22Rv1 (cell line): ENCODE measurements around the gene CPNE2.

Experiments used
- H3K27ac ChIP-seq: fragments of 450-650 bp; 2 replicates; pipeline ENCODE4 v1.5.1; 2017
- CTCF ChIP-seq: fragments of 450-650 bp; IDR thresholded peaks from 2 replicates; pipeline ENCODE4 v1.5.1; 2017; ENCODE audit warnings: mild to moderate bottlenecking
- ZFX ChIP-seq: fragments of 450-650 bp; IDR thresholded peaks from 2 replicates; pipeline ENCODE4 v1.6.1; 2017; ENCODE audit warnings: antibody characterized with exemption, borderline replicate concordance

CPNE2 gene

DNA sequence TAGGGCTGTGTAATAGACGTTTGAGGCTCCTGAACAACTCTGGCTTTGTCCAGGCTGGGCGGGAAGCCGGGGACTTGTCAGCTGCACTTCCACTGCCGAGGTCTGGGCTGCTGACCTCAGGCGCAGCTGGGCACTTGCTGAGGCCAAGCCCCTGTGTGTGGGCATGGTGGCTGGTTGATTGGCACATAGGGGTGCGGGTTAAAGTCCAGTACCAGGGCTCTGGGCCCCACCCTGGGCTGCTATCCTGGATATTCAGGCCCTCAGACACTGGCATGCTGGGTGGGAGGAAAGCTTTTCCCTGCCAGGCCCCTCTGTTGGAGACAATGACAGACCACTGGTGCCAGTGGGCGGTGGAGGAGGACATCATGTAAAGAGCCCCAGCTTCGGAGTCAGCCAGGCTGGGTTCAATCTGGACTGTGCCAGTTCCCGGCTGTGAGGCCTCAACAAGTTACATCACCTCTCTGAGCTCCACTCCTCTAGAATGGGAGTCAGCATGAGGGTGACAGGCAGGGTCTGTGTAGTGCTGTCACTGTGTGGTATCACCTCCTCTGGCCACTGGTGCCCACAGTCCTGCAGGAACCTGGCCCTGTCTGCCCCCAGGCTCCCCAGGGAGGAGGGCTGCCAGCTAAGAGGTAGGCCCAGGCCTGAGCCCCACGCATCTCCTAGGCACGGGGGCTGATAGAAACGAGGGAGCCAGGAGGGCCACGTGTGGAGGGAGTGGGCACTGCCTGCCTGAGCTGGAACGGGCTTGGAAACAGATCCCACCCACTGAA lies 51.0 kb downstream of the CPNE2 start:
- no peak overlapping the region for H3K27ac ChIP-seq
- TF ChIP-seq ZFX (no peak), CTCF (no peak)

DNA sequence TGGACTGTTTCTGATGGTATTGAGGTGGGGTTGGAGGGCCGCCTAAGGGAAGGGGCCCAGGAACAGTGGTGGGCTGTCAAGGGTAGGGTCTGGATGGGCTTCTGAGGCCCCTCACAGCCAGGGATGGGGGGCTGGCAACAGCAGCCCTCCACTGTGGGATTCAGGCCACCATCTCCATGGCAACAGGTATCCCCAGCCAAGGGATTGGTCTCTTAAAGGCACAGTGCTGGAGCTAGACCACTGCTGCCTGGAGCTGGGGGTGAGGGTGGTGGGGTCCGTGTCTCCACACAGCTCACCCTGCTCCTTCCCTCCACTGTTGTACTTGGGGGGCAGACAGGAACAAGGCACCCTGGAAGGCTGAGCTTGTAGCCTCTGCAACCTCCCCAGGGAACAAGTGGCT lies 51.6 kb downstream of the CPNE2 start:
- TF ChIP-seq CTCF = no peak
- no peak for TF ChIP-seq ZFX
- H3K27ac ChIP-seq = no peak overlapping the region

GRCh38 chr16:57145046-57146021 lies 53.0 kb downstream of the CPNE2 start:
- no peak for TF ChIP-seq ZFX
- TF ChIP-seq CTCF = no peak
- H3K27ac ChIP-seq = no peak overlapping the region

GRCh38 chr16:57146040-57146647 lies 53.8 kb downstream of the CPNE2 start:
- no peak overlapping the region for H3K27ac ChIP-seq
- TF ChIP-seq ZFX (no peak), CTCF (no peak)

GRCh38 chr16:57146735-57147134 lies 54.4 kb downstream of the CPNE2 start:
- H3K27ac ChIP-seq = no peak overlapping the region

More at GRCh38 chr16:57146735-57147134, 54.4 kb downstream of the CPNE2 start:
- TF ChIP-seq ZFX = no peak
- TF ChIP-seq CTCF = no peak
